HG03108 (cell line): Measurements from ENCODE around the gene SLC7A4.
"Not testable (repeated sequence)": the region's sequence is repeated elsewhere in the genome, so short reads cannot be mapped to it uniquely, and the experiment has no call there.

ENCODE experiments used
- ATAC-seq: cut with Tn5 transposase; IDR thresholded peaks from one replicate; pipeline ENCODE4 v1.9.1; 2021; ENCODE audit warnings: moderate library complexity; ENCODE audit not compliant: unreplicated experiment

The SLC7A4 gene

DNA sequence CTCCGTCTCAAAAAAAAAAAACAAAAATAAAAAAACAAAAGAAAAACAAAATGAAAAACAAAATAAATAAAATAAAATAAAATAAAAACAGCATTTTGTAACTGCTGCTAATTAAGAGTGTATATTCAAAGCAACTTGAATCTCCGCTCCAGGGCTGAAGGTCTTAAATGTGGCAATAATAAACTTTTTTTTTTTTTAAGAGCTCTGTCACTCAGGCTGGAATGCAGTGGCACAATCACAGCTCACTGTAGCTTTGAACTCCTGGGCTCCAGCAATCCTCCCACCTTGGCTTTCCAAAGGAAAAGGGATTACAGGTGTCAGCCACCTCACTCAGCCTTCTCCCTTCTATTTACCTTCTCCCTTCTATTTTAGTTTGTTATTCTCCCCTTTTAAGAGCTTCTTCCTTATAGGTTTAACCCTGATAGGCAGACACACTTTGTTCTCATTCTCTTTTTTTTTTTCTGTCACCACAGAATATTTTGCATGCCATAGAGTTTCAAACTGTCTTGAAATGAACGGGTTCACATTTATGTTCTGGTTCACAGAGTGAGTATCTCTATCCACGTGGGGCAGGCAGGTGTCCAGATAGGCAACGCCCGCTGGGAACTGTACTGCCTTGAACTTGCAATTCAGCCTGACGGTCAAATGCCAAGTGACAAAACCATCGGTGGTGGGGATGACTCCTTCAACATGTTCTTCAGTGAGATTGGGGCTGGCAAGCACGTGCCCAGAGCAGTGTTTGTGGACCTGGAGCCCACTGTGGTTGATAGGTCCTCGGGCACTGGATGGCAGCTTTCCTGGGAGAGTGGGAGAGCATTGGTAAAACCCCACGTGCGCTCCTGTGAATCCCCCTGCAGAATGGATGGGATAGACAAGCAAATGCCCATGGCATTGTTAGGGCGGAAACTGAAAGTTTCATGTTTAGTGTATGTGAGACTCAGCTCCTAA, 32.8 kb upstream of the SLC7A4 start:
- ATAC-seq: no peak

DNA sequence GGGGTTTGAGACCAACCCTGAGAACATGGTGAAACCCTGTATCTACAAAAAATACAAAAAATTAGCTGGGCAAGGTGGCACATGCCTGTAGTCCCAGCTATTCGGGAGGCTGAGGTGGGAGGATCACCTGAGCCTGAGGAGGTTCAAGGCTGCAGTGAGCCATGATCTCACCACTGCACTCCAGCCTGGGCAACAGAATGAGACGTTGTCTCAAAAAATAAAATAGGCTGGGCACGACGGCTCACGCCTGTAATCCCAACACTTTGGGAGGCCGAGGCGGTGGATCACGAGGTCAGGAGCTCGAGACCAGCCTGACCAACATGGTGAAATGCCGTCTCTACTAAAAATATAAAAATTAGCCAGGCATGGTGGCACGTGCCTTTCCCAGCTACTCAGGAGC, 32.1 kb upstream of the SLC7A4 start:
- not testable (repeated sequence) for ATAC-seq

DNA sequence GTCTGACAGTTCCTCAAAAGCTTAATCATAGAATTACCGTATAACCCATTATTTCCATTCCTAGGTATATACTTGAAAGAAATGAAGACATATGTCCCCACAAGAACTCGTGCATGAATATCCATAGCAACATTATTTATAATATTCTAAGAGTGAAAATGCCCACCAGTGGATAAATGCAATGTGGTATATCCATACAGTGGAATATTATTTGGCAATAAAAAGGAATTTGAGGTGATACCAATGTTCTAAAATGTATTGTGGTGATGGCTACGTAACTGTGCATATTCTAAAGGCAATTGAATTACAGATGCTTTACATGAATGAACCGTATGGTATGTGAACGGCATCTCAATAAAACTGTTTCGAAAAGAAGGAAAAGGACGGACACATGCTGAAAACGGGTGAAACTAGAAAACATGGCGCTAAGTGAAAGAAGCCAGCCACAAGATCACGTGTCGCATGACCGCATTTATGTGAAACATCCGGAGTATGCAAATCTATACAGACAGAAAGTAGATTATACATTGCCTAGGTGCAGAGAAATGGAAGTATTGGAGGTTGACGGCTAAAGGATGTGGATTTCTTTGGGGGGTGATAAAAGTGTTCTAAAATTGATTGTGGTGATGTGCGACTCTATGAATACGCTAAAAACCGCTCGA, 29.4 kb upstream of the SLC7A4 start:
- ATAC-seq: not testable (repeated sequence)

DNA sequence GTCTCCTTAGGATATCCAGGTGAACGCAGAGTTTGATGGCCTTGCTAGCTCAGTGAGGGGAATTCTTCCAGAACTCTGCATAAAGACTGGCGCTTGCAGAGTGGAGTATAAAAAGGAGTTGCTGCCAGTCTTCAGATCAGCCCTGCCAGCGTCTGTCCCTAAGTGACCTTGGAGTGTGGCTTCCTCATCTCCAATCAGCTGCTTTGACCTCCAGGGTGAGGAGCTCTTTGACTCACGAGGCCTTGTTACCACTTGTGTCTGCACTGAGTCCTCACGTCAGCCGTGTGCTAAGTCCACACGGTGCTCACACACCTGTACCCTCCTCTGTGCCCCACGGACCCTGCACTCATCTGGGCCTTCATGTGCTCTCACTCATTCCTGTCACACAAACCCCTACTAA, 28.0 kb upstream of the SLC7A4 start:
- not testable (repeated sequence) for ATAC-seq

DNA sequence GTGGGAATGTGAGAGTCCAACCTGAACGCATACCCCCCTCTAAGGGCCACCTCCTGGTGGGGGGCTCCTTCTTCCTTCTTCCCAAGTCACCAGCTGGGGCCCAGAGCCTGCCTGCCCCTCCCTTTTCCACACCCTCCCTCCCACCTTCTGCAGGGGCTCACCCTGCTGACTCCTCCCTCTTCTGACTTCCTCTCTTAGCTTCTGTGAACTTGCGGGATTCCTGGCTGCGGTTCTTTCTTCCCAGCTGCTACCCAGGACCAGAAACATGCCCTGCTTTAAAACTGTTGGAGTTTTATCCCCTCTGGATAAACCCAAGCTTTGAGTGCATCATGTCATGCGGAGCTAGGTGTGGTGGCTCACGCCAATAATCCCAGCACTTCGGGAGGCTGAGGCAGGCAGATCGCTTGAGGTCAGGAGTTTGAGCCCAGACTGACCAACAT, 23.5 kb upstream of the SLC7A4 start:
- no peak for ATAC-seq

DNA sequence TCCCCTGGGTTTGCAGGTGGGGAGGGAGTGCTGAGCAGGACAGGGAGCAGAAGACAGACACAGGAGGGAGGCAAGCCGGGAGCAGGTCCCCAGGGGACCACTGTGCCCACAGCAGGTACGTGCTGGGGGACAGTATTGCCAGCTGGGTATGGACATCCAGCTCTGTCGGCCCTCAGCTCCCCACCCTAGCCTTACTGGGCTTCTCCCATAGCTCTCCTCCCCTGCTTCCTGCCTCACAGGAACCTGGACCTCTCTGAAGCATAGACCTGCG, 23.1 kb upstream of the SLC7A4 start:
- no peak for ATAC-seq

DNA sequence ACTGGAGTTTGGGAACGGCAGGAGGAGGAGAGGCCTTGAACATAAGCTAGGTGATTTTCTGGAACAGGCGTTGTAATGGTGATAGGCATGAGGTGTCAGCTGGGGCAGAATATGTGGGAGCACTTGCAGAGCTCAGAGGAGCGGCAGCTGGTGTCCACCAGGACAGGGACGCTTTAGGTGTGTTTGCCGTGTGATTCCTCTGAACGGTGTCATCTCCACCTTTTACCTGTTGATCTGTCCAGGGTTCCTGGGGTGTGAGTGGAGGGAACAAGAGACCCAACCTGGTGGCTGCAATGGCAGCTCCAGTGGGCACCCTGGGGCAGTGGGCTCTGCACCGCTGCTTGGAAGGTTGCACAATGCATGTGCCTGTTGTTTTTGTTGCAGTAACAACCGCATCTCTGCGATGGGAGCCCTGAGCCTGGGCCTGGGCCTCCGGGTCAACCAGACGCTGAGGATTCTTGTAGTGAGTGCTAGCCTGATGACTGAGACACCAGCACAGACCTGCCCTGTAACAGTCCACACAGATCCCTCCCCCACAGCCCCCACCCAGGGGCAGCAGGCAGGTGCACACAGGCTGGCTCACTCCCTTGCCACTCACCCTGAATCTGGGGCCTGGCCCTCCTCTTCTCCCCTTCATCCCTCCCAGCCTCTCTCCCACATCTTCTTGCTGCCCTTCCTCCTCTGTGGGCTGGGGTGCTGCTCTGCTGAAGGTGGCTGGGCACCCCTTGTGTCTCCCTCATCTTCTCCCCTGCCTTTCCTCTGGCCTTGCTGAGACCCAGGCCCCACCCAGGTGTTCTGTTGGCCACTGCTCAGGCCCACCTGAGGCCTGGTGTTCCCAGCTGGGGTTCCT, 22.6 kb upstream of the SLC7A4 start:
- ATAC-seq: no peak

DNA sequence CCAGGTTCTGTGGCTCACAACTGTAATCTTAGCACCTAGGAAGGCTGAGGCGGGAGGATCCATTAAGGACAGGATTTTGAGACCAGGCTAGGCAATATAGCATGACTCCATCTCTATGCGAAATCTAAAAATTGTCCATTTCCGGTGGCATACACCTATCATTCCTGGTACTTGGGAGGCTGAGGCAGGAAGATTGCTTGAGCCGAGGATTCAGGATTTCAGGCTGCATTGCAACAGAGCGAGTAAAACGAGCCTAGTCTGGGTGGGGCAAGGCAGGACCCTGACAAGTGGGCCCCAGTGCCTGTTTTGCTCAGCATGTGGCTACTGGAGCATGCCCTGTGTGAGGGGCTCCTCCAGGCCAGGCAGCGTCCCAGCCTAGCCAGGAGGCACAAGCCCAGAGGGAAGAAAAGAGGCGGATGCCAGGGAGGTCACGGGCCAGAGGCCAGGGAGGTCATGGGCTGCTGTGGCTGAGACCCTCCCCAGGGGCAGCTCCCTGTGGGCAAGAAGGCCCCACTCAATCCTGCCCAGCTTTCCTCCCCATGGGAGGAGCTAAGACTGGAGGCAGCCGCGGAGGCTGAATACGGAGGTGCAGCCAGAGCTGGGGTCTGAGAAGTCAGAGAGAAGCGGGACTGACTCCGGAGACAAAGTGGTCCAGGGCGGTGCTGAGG, 21.8 kb upstream of the SLC7A4 start:
- no peak for ATAC-seq

DNA sequence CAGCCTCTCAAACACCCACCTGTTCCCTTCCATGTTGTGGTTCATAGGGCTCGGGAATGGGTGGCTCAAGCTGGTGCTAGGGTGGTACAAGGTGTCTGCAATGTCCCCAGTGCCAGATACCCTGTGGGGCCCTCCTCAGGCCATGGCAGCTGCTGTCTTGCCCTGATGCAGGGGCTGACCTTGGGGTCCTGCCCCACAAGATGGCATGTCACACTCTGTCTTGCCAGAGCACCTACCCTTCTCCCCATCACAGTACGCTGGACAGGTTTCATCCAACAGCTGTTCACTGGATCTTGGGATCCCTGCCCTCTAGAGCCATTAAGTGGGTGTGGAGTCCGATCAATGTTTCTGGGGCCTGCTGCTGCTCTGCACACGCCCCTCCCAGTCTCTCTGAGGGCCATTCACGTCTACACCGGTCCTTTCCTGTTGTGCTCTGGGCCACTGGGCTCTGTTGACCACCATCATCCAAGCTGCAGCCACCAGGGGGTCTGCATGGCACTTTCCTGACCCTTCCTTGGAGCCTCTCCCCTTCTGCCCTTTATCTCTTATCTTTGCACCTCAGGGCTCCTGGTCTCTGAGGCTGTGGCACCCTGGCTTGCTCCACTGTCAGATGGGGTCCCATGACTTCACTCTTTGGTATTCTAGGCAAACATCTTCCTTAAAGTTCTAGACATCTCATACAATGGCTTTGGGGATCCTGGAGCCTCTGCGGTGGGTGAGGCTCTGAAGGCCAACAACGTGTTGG, 20.5 kb upstream of the SLC7A4 start:
- no peak for ATAC-seq

DNA sequence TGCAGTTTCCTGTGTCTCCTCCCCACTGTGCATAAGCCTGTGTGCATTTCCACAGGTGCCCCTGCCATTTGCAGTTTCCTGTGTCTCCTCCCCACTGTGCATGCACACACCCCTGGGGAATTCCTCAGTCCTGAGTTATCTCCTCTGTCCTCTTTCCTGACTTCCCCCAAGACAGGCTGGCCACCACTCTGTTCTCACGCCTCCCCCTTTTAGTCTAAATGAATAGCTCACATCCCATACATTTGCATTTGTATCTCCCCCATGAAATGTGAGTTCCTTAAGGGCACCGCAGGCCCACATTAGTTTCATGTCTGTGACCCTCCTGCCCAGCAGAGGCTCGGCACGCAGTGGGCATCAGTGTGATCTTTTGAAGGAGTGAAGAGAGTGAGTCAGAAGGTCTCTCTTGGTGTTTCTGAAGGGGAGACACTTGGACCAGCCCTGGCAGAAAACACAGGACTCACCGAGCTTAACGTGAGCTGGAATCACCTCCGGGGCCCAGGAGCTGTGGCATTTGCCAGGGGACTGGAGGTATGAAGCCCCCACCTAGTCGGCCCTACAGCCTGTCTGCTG, 19.6 kb upstream of the SLC7A4 start:
- no peak for ATAC-seq

DNA sequence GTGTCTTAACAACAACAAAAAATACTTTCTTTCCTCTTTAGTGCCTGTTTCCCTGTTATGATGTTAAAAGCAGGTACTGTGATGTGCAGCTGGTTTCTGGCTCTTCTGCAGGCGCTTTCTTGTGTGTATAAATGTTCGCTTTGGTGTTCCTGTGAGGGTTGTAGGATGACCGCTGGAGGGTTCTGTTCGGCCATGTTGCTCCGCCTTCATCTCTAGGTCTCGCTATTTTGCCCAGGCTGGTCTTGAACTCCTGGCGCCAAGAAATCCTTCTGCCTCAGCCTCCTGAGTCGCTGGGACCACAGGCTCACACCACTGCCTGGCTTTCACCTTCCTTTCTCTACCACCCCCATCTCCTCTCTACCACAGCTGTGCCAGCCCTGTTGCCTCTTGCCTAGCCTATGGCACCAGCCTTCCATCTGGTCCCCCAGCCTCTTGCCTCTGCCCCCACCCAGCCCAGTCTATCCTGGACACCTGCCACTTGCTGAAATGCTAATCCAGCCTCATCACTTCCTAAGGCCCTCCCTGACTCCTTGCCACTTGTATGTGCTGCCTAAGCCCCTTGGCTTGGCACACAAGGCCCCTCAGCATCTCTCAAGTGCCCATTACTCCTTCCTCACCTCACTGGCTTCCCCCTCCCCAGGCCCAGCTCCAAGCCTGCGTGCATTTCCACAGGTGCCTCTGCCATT, 18.9 kb upstream of the SLC7A4 start:
- ATAC-seq: no peak

DNA sequence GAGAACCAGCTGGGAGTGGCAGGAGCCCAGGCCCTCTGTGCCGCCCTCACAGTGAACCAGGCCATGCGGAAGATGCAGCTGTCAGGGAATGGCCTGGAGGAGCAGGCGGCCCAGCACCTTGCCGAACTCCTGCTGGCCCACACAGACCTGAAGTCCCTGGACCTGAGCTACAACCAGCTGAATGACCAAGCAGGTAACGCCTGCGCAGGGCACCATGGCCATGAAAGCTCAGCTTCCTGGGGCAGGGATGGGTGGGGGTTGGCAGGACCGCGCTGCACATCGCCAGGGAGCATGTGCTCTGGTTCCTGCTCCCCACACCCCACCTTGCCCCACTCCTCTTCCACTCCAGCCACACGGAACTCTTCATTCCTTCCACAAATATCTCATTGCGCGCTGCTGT, 16.6 kb upstream of the SLC7A4 start:
- not testable (repeated sequence) for ATAC-seq

DNA sequence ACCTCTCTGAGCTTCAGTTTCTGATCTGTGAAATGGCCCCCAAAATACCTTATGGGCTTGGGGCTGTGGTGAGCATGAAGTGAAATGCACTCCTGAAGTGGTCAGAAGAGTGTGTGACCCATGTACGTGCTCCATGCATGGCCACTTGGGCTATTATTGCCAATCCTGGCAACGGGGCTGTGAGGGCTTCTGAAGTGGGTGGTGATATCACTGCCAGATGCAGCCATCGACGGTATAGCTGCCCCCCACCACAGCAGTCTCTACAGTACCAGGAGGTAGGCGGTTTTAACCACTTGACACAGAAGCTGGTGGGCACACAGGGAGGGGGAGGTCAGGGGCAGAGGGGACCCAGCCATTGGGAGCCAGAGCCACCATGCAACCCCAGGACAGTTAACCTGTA, 16.1 kb upstream of the SLC7A4 start:
- ATAC-seq: not testable (repeated sequence)

DNA sequence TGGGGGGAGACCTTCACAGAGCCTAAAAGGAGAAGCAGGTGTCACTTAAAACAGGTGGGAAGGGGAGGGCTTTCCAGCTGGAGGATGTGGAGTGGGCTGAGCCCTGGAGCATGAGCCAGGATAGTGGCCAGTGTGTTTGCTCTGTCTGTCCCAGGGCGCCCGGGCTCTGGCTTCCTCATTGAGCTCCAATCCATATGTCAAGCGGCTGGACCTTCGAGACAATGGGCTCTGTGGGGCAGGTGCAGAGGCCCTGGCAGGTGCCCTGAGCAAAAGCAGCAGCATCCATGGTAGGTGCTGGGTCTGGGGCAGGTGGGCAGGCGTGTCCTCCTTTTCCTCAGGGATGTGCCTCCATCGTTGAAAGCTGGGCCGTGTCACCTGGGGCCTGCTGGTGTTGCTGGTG, 15.4 kb upstream of the SLC7A4 start:
- no peak for ATAC-seq

DNA sequence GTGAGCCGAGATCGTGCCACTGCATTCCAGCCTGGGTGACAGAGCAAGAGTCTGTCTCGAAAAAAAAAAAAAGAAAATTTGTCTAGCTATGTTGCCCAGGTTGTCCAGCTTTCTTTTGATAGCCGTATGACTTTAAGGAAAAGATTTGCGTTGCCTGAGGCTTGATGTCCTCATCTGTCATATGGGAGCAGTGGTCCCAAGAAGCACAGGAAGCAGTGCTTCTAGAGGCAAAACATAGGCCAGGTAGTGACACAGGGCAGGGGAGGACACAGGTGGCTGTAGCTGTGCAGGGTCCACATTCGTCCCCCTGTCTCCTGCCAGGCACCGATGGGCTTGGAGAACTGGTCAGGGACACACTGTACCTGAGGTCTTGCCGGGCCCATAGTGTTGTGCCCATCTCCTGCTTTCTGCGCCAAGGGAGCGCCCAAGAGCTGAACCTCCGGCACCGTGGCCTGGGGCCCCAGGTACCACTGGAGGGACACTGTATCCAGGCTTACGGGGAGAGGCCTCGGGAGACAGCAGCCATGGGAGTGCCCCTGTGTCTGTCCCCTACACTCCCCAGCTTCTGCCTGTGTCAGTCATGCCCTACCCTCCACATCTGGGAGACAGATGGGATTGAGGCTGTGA, 14.8 kb upstream of the SLC7A4 start:
- ATAC-seq: no peak

DNA sequence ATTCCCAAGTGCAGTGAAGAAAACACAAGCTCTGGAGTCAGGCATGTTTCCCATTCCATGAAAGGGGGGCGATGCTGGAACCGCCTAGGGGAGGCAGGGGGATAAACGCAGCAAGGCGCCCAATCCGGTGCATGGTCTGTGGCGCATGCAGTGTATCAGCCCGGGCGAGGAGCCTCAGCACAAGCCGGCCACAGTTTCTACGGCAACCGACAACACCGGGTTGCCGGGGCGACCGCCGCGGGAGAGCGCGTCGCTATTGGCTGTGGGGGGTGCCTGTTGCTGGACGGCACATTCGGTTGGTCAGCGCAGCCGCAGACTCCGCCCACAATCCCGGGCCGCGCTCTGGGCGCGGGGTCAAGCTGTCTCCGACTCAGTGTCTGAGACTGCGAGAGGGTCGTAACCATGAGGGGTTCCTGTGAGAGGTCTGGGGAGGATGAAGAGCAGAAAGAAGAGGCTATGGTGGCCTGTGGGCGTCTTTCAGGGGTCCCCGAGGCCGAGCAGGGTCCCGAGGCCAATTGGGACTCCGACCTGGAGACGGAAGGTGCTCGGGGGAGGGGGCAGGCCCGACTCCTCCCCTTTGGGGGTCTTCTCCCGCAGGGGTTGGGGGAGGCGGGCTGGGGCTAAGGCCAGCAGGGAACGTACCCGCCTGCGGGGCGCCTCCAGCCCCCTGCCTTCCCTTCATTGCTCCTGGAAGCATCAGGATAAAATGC, 13.4 kb upstream of the SLC7A4 start, which contains the start of gene LRRC74B:
LRRC74B (plus strand) TSS at position 362 of the 710 bp plus-strand sequence; CDS start at position 403, 41 bp downstream.
- peak; percentile 78 for ATAC-seq

DNA sequence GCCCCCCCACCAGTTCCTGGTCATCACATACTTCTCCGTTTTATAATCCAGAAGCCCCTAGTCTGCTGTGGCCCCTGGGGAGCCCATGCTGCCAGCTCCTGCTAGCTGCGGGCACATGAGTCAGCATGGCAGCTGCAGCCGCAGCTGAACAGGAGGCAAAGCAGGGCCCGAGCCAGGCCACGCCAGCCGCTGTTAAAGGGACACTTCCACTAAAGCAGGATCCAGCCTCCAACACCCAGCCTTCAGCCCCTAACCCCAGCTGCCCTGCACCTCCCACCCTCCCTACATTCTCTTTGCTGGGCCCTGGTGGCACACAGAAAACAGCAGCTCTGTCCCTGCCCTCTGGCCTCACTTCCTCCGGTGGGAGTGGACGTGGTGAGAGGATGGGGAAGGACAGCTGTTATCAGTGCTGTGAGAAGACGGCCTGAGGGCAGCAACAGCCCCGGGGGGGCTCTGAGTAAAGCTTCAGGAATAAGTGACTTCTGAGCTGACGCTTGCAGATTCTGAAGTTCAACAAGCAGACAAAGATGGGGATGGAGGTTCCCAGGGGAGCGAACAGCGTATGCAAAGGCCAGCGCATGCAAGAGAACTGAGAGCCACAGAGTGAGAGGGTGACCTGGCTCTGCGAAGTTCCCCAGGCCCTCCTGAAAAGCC, 12.7 kb upstream of the SLC7A4 start:
- peak; percentile 11 for ATAC-seq
